CD4-positive, alpha-beta memory T cell (primary cell): ENCODE measurements around the gene SIK3. TPM values are rescaled to one million over a fixed set of nuclear protein-coding genes. Genes with fewer than 3 reads are reported as not detected.

Source experiments
- CTCF ChIA-PET: fragments of 350-600 bp; sonication (Branson Sonifier 250); formaldehyde crosslinking; loops from one replicate; lab custom pipeline; 2021; ENCODE audit warnings: inconsistent platforms; ENCODE audit not compliant: partially characterized antibody; lab: Charles Lee
- POLR2A ChIA-PET: fragments of 350-600 bp; sonication (Branson Sonifier 250); formaldehyde crosslinking; loops from one replicate; lab custom pipeline; 2021; ENCODE audit not compliant: partially characterized antibody; lab: Charles Lee
- DNase-seq, 5 donors: peaks; one replicate each; pipeline versions ENCODE4 v3.0.0 to v3.0.0-alpha.2; 2020 to 2022; ENCODE audit warnings: mixed read lengths in 1 of 5
- H3K27ac ChIP-seq: one replicate; pipeline ENCODE4 v1.7.0; 2013; ENCODE audit warnings: low read depth, low read length
- H3K27me3 ChIP-seq: 2 replicates; pipeline ENCODE4 v1.7.0; 2013; ENCODE audit warnings: mild to moderate bottlenecking, low read length, moderate library complexity; ENCODE audit not compliant: insufficient read depth
- H3K36me3 ChIP-seq: 2 replicates; pipeline ENCODE4 v1.7.0; 2013; ENCODE audit warnings: mild to moderate bottlenecking, low read length, moderate library complexity; ENCODE audit not compliant: insufficient read depth
- H3K4me1 ChIP-seq: 2 replicates; pipeline ENCODE4 v1.7.0; 2013; ENCODE audit warnings: mild to moderate bottlenecking, low read length, moderate library complexity; ENCODE audit not compliant: insufficient read depth
- H3K4me3 ChIP-seq, 2 donors: one replicate each; pipeline ENCODE4 v1.7.0; 2013; ENCODE audit warnings: low read length in 2 of 2, mild to moderate bottlenecking in 1 of 2
- H3K9me3 ChIP-seq, 2 donors: one replicate each; pipeline ENCODE4 v1.7.0; 2013; ENCODE audit warnings: low read length in 2 of 2, control low read depth in 1 of 2; ENCODE audit not compliant: control insufficient read depth in 1 of 2
- H3K27ac Mint-ChIP-seq, 7 donors: one replicate each; pipeline ENCODE4 v1.8.0; 2020 to 2021; ENCODE audit warnings: mixed read lengths in 7 of 7, mild to moderate bottlenecking in 6 of 7, inconsistent platforms in 3 of 7, moderate library complexity in 3 of 7
- H3K27me3 Mint-ChIP-seq, 2 donors: one replicate each; pipeline ENCODE4 v1.8.0; 2020 to 2021; ENCODE audit warnings: mixed read lengths in 2 of 2
- H3K36me3 Mint-ChIP-seq, 2 donors: one replicate each; pipeline ENCODE4 v1.8.0; 2020 to 2021; ENCODE audit warnings: mixed read lengths in 2 of 2, inconsistent platforms in 1 of 2, mild to moderate bottlenecking in 1 of 2
- H3K4me1 Mint-ChIP-seq, 4 donors: one replicate each; pipeline ENCODE4 v1.8.0; 2020 to 2021; ENCODE audit warnings: mixed read lengths in 4 of 4, mild to moderate bottlenecking in 1 of 4
- H3K4me3 Mint-ChIP-seq, 8 donors: one replicate each; pipeline ENCODE4 v1.8.0; 2020 to 2021; ENCODE audit warnings: mixed read lengths in 8 of 8, mild to moderate bottlenecking in 7 of 8, moderate library complexity in 6 of 8, inconsistent platforms in 3 of 8
- H3K9me3 Mint-ChIP-seq, 8 donors: one replicate each; pipeline ENCODE4 v1.8.0; 2020 to 2021; ENCODE audit warnings: mixed read lengths in 8 of 8, mild to moderate bottlenecking in 5 of 8, inconsistent platforms in 3 of 8, moderate library complexity in 1 of 8
- intact Hi-C: fragments of 100-400 bp; cut with micrococcal nuclease; formaldehyde crosslinking; loops from one replicate; pipeline ENCODE4 v1.15.1; 2023
- polyA plus RNA-seq, 2 donors: library from polyadenylated mRNA; unstranded; fragments of 300-500 nt; fragmentation: Illumina TruSeq; gene quantifications; one replicate each; pipeline ENCODE4 v1.2.3, GENCODE V29; 2021
- total RNA-seq, 2 experiments: library from RNA; stranded (reverse); gene quantifications; one replicate each; pipeline ENCODE4 v1.2.3, GENCODE V29; 2021

Gene SIK3
- total and polyA plus RNA-seq, 4 experiments from 2014 or later, result 9.7 to 97.5 (median 62.5) TPM

DNA sequence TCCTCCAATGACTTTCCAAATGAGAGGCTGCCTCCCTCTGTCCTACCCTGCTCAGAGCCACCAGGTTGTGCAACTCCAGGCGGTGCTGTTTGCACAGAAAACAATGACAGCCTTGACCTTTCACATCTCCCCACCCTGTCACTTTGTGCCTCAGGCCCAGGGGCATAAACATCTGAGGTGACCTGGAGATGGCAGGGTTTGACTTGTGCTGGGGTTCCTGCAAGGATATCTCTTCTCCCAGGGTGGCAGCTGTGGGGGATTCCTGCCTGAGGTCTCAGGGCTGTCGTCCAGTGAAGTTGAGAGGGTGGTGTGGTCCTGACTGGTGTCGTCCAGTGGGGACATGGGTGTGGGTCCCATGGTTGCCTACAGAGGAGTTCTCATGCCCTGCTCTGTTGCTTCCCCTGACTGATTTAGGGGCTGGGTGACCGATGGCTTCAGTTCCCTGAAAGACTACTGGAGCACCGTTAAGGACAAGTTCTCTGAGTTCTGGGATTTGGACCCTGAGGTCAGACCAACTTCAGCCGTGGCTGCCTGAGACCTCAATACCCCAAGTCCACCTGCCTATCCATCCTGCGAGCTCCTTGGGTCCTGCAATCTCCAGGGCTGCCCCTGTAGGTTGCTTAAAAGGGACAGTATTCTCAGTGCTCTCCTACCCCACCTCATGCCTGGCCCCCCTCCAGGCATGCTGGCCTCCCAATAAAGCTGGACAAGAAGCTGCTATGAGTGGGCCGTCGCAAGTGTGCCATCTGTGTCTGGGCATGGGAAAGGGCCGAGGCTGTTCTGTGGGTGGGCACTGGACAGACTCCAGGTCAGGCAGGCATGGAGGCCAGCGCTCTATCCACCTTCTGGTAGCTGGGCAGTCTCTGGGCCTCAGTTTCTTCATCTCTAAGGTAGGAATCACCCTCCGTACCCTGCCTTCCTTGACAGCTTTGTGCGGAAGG lies 265.6 kb downstream of the SIK3 start:
- peaks cover 15% of the 10 kb centered on the region for H3K4me1 ChIP-seq
- CTCF ChIA-PET, result interaction anchor here (10.0 kb wide), 1 partner anchor 41 kb away, joined by 189 read pairs; the partner anchor contains the start of genes APOA5 and ZPR1
- intact Hi-C loops, result no loop called here
- DNase-seq, result no peak
- H3K27ac ChIP-seq, result no peak overlapping the region
- Mint-ChIP-seq H3K4me1 (peaks cover 2 to 16% (median 7%) of the 10 kb centered on the region in 4 donors), H3K9me3 (no peaks in the 10 kb centered on the region), H3K27ac (peak overlapping the region in 2 of 7 donors; percentile 23 to 56), H3K4me3 (no peak overlapping the region), H3K36me3 (no peaks in the 10 kb centered on the region), H3K27me3 (no peaks in the 10 kb centered on the region)
- H3K9me3 ChIP-seq, result no peaks in the 10 kb centered on the region
- H3K4me3 ChIP-seq, result no peak overlapping the region
- POLR2A ChIA-PET, result interaction anchor here (1.9 kb wide), 1 partner anchor 46 kb away, joined by 7 read pairs; no protein-coding TSS in a partner anchor
- H3K36me3 ChIP-seq, result no peaks in the 10 kb centered on the region
- H3K27me3 ChIP-seq, result no peaks in the 10 kb centered on the region

DNA sequence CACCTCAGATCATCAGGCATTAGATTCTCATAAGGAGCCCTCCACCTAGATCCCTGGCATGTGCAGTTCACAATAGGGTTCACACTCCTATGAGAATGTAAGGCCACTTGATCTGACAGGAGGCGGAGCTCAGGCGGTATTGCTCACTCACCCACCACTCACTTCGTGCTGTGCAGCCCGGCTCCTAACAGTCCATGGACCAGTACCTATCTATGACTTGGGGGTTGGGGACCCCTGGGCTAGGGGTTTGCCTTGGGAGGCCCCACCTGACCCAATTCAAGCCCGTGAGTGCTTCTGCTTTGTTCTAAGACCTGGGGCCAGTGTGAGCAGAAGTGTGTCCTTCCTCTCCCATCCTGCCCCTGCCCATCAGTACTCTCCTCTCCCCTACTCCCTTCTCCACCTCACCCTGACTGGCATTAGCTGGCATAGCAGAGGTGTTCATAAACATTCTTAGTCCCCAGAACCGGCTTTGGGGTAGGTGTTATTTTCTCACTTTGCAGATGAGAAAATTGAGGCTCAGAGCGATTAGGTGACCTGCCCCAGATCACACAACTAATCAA lies 266.4 kb downstream of the SIK3 start:
- H3K4me1 ChIP-seq, result peaks cover 15% of the 10 kb centered on the region
- Mint-ChIP-seq H3K4me1 (peaks cover 2 to 16% (median 7%) of the 10 kb centered on the region in 4 donors), H3K36me3 (no peaks in the 10 kb centered on the region), H3K9me3 (no peaks in the 10 kb centered on the region), H3K27me3 (no peaks in the 10 kb centered on the region), H3K4me3 (no peak overlapping the region), H3K27ac (no peak overlapping the region)
- H3K9me3 ChIP-seq, result no peaks in the 10 kb centered on the region
- no peaks in the 10 kb centered on the region for H3K36me3 ChIP-seq
- POLR2A ChIA-PET, result no interaction called here
- no peaks in the 10 kb centered on the region for H3K27me3 ChIP-seq
- no peak for DNase-seq
- CTCF ChIA-PET, result interaction anchor here (10.0 kb wide), 1 partner anchor 41 kb away, joined by 189 read pairs; the partner anchor contains the start of genes APOA5 and ZPR1
- intact Hi-C loops, result no loop called here
- H3K4me3 ChIP-seq, result no peak overlapping the region
- H3K27ac ChIP-seq, result no peak overlapping the region

DNA sequence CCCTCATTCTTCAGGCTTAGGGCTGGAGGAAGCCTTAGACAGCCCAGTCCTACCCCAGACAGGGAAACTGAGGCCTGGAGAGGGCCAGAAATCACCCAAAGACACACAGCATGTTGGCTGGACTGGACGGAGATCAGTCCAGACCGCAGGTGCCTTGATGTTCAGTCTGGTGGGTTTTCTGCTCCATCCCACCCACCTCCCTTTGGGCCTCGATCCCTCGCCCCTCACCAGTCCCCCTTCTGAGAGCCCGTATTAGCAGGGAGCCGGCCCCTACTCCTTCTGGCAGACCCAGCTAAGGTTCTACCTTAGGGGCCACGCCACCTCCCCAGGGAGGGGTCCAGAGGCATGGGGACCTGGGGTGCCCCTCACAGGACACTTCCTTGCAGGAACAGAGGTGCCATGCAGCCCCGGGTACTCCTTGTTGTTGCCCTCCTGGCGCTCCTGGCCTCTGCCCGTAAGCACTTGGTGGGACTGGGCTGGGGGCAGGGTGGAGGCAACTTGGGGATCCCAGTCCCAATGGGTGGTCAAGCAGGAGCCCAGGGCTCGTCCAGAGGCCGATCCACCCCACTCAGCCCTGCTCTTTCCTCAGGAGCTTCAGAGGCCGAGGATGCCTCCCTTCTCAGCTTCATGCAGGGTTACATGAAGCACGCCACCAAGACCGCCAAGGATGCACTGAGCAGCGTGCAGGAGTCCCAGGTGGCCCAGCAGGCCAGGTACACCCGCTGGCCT lies 267.9 kb downstream of the SIK3 start:
- Mint-ChIP-seq H3K4me3 (no peak overlapping the region), H3K27me3 (no peaks in the 10 kb centered on the region), H3K36me3 (no peaks in the 10 kb centered on the region), H3K4me1 (peaks cover 0 to 6% (median under 1%) of the 10 kb centered on the region in 4 donors), H3K27ac (no peak overlapping the region), H3K9me3 (no peaks in the 10 kb centered on the region)
- DNase-seq, result no peak
- intact Hi-C loops, result no loop called here
- no peak overlapping the region for H3K4me3 ChIP-seq
- no peaks in the 10 kb centered on the region for H3K9me3 ChIP-seq
- ChIA-PET POLR2A (interaction anchor here (0.5 kb wide), 1 partner anchor 15 kb away, joined by 3 read pairs; no protein-coding TSS in a partner anchor), CTCF (interaction anchor here (0.9 to 1.0 kb wide), 2 partner anchors 39 to 275 kb away, joined by 3 to 4 read pairs; partner anchors contain the start of gene APOA5)
- no peaks in the 10 kb centered on the region for H3K36me3 ChIP-seq
- H3K27ac ChIP-seq, result no peak overlapping the region
- H3K27me3 ChIP-seq, result no peaks in the 10 kb centered on the region
- H3K4me1 ChIP-seq, result peaks cover 5% of the 10 kb centered on the region

DNA sequence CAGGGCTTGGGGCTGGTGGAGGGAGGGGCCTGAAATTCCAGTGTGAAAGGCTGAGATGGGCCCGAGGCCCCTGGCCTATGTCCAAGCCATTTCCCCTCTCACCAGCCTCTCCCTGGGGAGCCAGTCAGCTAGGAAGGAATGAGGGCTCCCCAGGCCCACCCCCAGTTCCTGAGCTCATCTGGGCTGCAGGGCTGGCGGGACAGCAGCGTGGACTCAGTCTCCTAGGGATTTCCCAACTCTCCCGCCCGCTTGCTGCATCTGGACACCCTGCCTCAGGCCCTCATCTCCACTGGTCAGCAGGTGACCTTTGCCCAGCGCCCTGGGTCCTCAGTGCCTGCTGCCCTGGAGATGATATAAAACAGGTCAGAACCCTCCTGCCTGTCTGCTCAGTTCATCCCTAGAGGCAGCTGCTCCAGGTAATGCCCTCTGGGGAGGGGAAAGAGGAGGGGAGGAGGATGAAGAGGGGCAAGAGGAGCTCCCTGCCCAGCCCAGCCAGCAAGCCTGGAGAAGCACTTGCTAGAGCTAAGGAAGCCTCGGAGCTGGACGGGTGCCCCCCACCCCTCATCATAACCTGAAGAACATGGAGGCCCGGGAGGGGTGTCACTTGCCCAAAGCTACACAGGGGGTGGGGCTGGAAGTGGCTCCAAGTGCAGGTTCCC lies 268.6 kb downstream of the SIK3 start, which contains the start of gene APOC3:
Gene APOC3 (plus strand): TSS at position 383 of the 659 bp plus-strand sequence. CDS start 676 bp downstream, outside the sequence.
- H3K4me1 Mint-ChIP-seq, result no peaks in the 10 kb centered on the region
- intact Hi-C loops, result no loop called here
- H3K27ac Mint-ChIP-seq, result peak within 1 kb of the TSS in 1 of 7 donors; percentile 73
- H3K9me3 Mint-ChIP-seq, result no peaks in the 10 kb centered on the region
- no peaks in the 10 kb centered on the region for H3K4me1 ChIP-seq
- ChIA-PET POLR2A (interaction anchor here (0.5 kb wide), 1 partner anchor 15 kb away, joined by 3 read pairs; no protein-coding TSS in a partner anchor), CTCF (interaction anchor here (0.9 to 1.0 kb wide), 2 partner anchors 38 to 276 kb away, joined by 3 to 4 read pairs; partner anchors contain the start of gene APOA5)
- no peaks in the 10 kb centered on the region for H3K36me3 ChIP-seq
- no peaks in the 10 kb centered on the region for H3K27me3 ChIP-seq
- H3K27ac ChIP-seq, result no peak within 1 kb of the TSS
- no peaks in the 10 kb centered on the region for H3K36me3 Mint-ChIP-seq
- H3K27me3 Mint-ChIP-seq, result no peaks in the 10 kb centered on the region
- H3K4me3 Mint-ChIP-seq, result no peak within 1 kb of the TSS
- no peak for DNase-seq
- no peaks in the 10 kb centered on the region for H3K9me3 ChIP-seq
- H3K4me3 ChIP-seq, result no peak within 1 kb of the TSS

DNA sequence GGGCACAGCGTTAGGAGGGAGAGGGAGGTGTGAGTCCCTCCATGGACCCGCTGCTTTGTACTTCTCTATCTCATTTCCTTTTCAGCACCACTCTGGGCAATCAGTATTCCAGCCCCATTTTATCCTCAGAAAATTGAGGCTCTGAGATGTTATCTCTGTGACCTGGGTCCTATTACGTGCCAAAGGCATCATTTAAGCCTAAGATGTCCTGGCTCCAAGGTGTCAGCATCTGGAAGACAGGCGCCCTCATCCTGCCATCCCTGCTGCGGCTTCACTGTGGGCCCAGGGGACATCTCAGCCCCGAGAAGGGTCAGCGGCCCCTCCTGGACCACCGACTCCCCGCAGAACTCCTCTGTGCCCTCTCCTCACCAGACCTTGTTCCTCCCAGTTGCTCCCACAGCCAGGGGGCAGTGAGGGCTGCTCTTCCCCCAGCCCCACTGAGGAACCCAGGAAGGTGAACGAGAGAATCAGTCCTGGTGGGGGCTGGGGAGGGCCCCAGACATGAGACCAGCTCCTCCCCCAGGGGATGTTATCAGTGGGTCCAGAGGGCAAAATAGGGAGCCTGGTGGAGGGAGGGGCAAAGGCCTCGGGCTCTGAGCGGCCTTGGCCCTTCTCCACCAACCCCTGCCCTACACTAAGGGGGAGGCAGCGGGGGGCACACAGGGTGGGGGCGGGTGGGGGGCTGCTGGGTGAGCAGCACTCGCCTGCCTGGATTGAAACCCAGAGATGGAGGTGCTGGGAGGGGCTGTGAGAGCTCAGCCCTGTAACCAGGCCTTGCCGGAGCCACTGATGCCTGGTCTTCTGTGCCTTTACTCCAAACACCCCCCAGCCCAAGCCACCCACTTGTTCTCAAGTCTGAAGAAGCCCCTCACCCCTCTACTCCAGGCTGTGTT lies 269.4 kb downstream of the SIK3 start:
- CTCF ChIA-PET, result no interaction called here
- no peak overlapping the region for H3K4me3 Mint-ChIP-seq
- intact Hi-C loops, result no loop called here

DNA sequence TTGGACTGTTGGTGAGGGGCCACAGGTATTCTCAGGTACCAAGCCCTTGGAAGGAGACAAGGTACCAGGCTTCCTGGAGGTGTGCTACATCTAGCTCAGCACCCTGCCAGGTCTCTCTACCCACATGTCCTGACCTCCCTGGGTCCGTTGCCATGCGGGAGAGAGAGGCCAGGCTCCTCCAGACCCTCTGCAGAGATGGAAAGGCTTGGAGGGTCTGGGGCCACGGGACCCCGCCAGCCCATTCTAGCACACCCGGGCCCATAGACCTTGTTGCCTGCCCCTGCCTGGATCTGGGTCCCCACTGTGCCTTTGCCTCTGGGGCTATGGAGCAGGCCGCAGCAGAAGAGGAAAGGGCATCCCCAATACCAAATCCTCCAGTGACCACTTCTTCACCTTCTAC lies 270.8 kb downstream of the SIK3 start:
- no peak overlapping the region for H3K4me3 ChIP-seq
- ChIA-PET CTCF (interaction anchor here (1.0 kb wide), 1 partner anchor 9 kb away, joined by 3 read pairs; no protein-coding TSS in a partner anchor), POLR2A (no interaction called here)
- DNase-seq, result no peak
- no peaks in the 10 kb centered on the region for H3K4me1 ChIP-seq
- H3K27ac Mint-ChIP-seq, result no peak overlapping the region
- no peaks in the 10 kb centered on the region for H3K9me3 Mint-ChIP-seq
- H3K4me3 Mint-ChIP-seq, result no peak overlapping the region
- no peaks in the 10 kb centered on the region for H3K36me3 Mint-ChIP-seq
- no peaks in the 10 kb centered on the region for H3K27me3 ChIP-seq
- no peaks in the 10 kb centered on the region for H3K4me1 Mint-ChIP-seq
- H3K9me3 ChIP-seq, result no peaks in the 10 kb centered on the region
- H3K27me3 Mint-ChIP-seq, result no peaks in the 10 kb centered on the region
- intact Hi-C loops, result no loop called here
- no peaks in the 10 kb centered on the region for H3K36me3 ChIP-seq
- H3K27ac ChIP-seq, result no peak overlapping the region

More for the DNA sequence above, 269.4 kb downstream of the SIK3 start:
- DNase-seq, result no peak
- POLR2A ChIA-PET, result no interaction called here
- no peaks in the 10 kb centered on the region for H3K4me1 ChIP-seq
- H3K27ac ChIP-seq, result no peak overlapping the region
- Mint-ChIP-seq H3K4me1 (no peaks in the 10 kb centered on the region), H3K9me3 (no peaks in the 10 kb centered on the region), H3K36me3 (no peaks in the 10 kb centered on the region), H3K27me3 (no peaks in the 10 kb centered on the region), H3K27ac (peak overlapping the region in 1 of 7 donors; percentile 73)
- H3K9me3 ChIP-seq, result no peaks in the 10 kb centered on the region
- no peaks in the 10 kb centered on the region for H3K27me3 ChIP-seq
- H3K4me3 ChIP-seq, result no peak overlapping the region
- no peaks in the 10 kb centered on the region for H3K36me3 ChIP-seq
